Measurements from ENCODE around the gene PID1.

PID1 gene, protein sequence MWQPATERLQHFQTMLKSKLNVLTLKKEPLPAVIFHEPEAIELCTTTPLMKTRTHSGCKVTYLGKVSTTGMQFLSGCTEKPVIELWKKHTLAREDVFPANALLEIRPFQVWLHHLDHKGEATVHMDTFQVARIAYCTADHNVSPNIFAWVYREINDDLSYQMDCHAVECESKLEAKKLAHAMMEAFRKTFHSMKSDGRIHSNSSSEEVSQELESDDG

DNA sequence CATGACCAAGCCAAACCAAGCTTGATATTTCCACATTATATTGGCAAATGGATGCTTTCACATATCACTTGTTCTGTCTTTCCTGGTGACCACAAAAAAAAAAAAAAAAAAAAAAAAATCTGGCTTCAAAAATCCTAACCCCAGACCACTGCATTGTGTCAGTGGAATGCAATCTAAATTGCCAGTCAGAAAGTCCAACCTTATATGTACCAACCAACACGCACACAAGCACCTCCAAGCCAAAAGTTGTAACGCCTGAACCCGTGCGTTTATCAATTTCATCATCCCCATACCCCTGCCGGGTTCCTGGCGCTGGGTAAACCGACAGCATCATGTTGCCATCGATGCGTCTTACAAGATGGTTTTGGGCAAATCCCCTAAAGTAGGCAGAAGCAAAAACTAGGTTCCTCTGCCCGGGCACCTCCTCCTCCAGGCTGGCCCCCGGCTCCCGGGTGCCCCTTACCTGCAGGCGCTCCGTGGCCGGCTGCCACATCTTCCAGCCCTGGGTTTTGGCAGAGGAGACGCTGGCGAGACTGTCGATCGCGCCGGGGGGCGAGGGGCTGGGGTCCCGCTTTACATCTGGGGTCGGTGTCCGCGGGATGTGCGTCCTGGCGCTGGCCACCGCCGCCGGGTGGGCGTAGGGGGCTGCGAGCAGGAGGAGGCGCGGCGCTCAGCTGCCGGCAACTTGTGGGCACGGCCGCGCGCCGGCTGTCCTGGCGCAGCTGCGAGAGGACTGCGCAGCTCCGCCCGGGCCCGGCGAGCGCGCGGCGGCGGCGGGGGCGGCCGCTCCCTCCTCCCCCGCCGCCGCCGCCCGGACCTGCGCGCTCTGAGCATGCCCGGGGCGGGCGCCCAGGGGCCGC lies at the start of gene PID1:
PID1 (minus strand) TSS at position 737 of the 860 bp plus-strand sequence; CDS start at position 493, 244 bp downstream.
- no peak for FAIRE-seq

DNA sequence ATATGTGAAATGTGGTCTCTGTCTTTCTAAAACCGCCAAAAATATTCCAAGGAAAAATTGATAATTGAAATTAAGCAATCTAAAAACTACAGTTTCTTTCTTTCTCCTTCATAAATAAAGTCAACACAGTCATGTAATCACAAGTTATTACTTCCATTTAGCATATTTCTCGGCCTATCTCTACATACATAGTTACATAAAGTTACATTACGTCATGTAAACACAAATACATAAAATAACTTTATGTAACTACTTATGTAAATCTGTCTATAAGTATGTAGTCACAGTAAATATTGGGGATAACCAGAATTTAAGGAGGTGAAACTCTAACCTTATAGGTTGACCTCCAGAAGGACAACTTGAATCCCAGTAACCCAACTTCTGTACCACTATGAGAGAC lies 48.5 kb upstream of the PID1 start:
- FAIRE-seq, result no peak

DNA sequence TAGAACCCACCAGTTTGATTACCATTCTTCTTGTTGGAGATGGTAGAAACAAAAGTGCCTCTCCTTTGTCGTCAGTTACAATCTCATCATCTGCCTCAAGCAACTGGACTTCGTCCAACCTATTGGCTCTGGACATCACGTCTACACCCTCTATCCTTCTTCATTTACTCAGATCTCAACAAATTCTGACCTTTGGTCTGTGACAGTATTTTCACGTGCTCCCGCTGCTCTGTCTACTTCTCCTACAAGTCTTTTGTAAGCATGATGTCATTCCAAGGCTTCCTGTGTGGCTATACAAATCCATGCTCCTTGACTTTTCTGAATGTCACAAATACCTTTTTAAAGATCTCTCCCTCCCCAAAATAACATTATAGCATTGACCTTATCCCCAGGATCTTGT lies 43.0 kb upstream of the PID1 start:
- FAIRE-seq, result no peak

DNA sequence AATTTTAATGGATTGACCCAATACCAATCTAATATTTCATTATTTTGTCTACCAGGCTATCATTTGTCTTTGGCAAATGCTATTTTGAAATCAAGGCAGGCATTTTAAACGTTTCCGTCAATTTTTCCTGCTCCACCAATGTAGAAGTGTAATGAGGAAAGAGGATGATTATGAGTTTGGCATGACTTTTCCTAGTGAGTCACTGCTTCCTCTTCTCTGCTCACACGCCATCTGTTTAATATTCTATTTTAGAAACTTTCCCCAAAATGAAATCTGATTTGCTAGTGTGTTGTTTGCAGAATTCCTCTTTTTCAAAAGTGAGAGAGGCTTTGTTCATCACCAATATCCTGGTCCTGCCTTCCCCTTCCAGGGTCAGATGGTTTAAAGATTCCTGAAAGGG lies 42.5 kb upstream of the PID1 start:
- no peak for FAIRE-seq

DNA sequence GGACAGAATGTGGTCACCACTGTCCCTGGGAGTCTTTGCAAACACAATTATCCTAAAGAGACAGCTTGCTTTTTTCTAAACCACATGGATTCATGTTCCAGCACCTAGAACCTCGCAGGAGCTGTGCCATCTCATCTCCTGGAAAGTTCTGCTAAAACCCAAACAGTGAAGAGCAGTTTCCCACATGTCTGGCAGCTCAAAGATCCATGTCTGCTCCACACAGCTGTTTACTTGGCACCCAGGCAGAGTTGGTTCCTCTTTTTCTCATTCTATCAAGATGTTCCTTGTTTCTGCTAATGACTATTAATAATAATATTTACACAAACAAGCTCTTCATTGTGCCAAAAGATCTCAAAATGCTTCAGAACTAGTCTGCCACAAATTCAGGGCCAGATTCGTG lies 30.1 kb upstream of the PID1 start:
- no peak for FAIRE-seq

DNA sequence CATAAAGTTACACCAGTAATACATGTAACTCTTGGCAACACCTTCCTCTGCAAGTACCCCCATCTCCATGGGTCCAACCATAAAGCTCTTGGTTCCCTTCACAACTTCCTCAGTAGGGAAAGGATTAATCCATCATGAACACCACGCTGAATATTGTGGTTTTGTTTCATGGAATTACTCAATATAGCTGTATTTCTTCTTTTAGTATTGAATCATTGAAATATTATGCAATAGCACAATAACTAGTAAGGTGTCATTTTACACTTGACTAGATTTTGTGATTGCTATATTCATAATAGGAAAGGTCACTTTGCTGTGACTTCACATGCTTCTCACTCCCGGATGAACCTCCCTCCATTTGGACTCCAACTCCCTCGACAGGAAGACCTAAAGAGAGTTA lies 29.7 kb upstream of the PID1 start:
- FAIRE-seq, result no peak

DNA sequence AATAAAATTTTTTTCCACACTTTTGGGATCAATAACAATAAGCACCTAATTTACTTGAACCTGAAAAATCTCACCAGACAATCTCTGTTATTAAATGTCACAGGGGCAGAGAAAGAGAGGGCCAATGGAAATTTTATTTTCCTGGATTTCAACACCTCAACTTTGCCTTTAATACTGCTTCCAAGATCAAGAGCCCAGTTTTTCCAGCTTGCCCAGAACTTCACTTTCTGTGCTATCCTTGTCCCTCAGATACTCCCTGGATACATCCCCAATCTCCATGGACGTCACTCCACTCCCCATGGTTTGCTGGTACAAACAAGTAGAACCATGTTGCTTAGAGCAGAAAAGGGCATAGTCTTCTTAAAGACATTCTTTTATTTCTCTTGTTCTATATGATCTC lies 29.3 kb upstream of the PID1 start:
- FAIRE-seq, result no peak

DNA sequence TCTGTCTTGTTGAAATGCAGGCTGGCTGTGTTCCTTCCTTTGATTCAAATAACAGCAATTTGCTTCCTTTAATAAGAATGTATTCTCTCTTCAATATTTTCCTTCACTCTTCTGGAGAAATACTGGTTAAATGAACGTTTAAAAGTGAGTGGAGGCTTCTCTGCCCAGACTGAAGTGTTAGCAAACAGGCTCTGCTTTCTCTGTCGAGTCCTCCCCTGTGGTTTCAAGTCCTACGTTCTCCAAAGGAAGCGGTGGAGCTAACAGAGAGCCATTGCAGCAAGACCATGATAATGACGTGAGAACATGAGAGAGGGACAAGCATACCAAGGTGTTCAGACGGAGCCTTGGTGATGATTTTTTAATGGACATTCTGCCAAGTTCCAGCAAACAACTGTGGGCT lies 26.2 kb upstream of the PID1 start:
- no peak for FAIRE-seq

DNA sequence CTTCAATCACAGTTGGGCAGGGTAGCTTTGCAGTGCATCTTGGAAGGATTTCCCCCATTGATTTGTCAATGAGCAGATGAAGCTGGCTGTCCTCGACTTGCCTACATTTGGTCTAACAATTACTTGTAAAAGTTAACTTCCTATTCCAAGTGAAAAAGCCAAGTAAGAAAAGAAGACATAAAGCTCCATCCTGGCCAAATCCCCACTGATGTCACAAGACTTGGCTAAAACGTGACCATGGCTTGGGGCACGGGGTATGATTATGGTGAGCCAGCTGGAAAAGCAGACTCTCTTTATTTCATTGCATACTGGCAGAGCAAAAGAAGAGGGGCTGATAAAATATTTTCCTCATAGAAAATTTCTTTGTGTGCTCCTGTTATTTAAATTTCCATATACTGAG lies 25.4 kb upstream of the PID1 start:
- no peak for FAIRE-seq

DNA sequence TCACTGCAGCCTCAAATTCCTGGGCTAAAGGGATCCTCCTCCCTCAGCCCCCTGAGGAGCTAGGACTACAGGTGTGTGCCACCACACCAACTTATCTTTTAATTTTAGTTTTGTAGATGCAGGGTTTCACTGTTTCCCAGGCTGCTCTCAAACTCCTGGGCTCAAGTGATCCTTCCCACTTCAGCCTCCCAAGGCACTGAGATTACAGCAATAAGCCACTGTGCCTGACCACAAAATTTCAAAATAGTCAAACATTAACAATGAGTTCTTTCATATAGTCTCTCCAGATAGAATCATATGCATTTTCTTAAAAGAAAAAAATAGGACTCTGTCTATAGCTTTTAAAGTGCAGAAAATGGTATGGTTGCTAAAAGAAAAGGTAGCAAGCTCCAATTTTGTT lies 24.9 kb upstream of the PID1 start:
- no peak for FAIRE-seq

DNA sequence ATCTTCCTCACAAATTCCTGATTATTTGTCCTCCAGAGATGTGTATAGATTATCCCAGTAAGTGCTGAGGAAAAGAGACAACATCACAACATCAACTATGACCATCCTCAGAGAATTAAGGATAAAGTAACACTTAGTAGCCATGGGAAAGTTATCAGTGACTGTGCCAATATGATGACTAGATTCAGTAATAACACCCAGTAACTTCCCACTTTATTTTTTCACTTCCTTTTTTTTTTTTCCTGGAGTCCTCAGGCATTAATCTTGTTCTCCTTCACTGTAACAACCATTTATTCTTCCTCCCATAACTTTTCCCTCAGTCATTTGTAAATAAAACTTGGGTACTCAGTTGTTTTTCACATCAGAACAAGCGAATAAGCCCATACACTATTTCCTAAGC lies 16.7 kb upstream of the PID1 start:
- FAIRE-seq, result no peak

DNA sequence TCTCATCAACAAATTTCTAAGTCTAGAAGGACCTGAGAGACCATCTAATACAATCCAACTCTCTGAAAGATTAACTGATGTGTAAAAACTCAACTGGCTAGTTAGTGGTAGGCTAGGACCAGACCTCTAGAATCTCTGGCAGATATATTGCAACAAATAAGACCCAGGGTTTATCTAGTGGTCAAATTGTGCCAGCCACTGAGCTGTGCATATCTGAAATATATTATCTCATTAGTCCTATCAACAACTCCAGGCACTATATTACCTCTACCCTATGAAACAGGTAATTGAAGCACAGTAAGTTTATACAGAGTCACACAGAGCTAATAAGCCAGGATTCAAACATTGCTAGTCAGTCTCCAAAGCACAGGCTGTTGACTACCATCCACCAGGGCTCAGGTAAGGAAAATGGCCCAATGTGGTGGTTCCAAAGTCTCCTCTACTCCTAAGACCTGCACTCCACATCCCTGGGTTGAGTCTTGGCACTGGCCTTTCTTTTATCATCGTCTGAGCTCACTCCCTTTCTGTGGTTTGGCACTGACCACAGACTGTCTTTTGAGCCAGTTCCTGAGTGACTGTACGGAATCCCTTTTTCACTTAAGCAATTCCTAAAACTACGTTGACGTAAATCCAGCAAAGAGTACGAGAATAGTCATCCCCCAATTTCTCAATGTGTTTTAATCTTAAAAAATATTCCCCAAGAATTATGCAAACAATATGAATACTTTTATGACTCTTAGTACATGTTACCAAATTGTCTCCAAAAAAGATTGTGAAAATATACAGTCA lies 11.9 kb upstream of the PID1 start:
- FAIRE-seq, result no peak

DNA sequence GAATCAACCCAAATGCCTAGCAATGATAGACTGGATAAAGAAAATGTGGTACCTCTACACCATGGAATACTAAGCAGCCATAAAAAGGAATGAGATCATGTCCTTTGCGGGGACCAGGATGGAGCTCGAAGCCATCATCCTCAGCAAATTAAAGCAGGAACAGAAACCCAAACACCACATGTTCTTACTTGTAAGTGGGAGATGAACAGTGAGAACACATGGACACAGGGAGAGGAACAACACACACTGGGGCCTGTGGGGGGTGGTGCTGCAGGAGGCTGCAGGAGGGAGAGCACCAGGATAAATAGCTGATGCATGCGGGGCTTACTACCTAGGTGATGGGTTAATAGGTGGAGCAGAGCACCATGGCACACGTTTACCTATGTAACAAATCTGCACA lies 8.4 kb upstream of the PID1 start:
- FAIRE-seq, result no peak

DNA sequence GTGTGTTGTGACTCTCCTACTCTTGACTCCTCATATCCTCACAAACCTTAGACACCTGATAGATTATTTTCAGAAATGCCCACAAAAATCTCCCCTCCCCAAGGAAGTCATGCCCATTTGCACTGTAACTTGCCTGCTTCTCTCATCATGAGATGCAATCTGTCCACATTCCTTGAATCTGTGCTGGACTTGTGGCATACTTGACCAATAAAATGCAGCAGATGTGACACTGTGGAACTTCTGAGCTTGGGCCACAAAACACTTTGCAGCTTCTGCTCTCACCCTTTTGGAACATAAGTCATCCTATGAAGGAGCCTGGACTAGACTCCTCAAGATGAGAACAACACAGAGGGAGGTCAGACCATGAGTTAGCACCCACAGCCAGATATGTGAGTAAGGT lies 4.4 kb upstream of the PID1 start:
- no peak for FAIRE-seq

DNA sequence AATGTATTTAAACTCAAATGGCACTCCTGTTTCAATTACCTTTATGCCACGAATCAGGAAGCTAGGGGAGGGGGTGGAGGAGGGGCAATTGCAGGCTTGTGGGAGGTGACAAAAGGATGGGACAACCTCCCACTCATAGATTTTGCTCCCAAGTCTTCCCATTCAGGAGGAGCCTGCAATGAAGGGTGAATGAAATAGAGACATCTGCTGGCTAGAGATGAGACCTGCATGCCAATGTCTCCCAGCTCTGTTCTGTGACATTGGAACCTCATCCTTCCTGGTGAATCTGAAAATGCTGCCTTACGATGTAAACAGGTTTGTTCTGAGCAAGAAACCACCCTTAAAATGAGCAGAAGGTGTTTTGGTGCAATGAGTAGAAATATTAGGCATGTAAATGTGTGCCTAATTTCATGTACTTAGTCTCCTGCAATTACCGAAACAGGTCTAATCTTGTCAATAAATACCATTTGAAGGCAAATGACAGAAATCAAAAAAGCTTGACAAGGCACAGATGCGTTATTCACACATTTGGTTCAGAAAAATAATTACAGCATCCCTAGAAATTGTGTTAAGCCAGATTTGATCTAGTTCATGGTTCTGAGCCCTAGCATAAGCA lies 2.7 kb upstream of the PID1 start:
- peak; percentile 83 for FAIRE-seq

DNA sequence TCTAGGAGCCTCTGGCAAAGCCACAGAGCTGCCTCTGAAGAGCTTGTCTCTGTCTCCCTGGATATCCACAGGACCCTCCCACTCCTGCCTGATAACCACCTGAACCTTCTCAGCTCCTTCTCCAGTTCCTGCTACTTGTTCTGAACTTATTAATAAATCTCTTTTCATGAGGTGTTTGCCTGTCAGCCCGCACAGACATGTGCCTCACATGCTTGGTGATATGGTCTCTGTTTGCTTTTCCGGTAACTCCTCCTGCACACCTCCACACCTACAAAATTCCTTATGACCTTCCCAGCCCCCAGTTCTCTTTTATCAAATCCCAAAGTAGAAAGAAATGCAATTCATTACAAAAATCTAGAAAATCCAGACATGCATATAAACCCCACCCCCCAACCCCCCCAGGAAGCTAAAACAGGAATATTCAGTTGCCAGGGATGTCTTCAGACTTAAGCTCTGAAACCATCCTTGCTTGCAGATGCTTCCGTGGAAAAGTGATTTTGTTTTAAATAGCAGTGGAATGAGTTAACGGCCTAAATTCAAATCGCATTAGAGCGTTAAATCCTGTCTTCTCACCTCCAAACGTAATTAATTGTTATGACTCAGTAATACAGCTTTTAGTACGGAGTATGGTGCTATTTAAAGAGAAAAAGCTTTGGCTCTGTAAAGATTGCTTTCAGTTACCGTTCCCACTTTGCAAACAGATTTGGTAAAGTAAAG lies 2.1 kb upstream of the PID1 start:
- FAIRE-seq, result no peak

DNA sequence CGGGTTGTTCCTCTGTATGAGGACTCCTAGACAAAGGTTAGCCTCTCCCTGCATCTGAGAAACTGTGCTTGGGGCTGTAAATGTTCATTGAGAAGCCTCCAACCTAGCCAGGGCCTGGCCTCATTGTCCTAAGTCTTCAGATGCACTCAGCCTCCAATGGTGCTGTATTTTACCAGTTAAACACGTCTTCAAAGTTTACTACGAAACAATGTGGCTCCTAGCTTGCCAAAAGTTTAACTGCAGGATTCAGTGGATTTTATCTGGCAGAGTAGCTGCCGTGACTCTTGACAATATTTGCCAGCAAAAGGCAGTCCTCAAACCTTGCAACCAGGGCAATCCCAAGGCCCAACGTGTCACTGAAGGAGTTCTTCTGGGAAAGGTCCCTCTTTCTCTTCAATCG lies 1.1 kb downstream of the PID1 start:
- no peak for FAIRE-seq

DNA sequence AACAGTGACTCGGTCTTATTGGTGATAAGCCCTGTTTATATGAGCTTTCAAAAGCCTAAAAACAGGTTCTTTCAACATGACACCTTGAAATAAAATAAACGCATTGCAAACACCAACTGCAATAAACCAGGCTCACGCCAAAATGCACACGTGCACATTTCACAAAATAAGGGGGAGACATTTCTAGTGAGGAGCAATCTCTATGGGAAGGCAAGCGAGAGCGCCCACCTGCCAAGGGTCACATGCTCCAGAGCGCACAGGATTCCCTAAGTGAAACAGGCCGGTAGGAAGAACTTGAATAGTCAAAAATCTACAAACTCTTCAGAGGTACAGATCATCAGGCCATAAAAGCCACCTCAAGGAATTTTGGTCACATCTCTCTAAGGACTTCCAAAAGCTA lies 1.9 kb downstream of the PID1 start:
- FAIRE-seq, result no peak

DNA sequence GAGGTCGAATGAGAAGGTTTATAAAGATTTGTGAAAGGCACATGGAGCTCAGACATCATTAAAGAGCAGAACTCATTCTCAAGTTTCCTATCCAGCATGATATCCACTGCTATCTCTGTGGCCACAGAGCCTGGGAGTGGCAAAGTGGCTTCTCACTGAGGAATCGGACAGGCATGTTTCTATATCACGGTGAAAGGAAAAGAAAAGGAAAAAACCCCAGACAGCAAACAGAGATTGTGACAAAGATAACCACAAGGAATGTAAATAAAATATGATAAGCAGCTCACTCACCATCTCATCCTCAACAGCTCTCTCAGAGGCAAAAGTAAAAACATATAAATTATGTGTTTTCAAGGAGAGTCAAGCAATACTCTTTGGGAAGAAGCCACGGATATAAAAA lies 2.5 kb downstream of the PID1 start:
- FAIRE-seq, result no peak

DNA sequence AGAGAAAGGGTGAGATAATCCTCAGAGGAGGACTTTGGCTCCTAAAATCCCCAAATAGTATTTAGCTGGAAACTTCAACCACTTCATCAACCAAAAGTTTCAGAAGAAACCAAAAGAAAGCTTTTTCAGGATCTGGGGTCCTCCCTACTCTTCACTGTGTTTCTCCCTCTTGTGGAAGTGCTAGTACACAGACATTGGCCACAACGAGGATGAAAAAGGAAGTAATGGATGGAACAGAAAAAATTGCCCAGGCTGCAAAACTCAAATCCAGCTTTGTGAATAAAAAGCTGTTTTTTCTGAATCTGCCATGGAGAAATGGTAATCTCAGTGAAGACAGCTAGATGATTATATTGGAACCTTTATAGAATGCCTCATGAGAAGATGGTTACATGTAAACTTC lies 4.0 kb downstream of the PID1 start:
- FAIRE-seq, result no peak

DNA sequence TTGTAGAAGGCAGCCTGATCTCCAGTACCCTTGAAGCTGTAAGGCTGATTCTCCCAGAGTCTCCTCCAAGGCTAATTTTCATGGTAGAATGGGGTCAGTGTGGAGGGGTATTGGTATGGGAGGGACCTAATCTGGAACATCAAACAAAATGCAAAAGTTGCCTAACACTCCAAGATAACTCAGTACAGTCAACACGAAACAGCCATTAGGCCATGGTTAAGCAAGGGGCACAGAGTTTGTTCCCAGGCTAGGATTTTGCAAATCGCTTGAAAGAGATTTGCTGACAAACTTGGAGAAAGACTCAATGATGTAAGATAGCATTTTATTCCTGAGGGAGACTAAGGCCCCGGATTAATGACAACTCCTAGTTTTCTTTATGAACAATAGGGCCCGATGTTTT lies 5.4 kb downstream of the PID1 start:
- FAIRE-seq, result no peak

DNA sequence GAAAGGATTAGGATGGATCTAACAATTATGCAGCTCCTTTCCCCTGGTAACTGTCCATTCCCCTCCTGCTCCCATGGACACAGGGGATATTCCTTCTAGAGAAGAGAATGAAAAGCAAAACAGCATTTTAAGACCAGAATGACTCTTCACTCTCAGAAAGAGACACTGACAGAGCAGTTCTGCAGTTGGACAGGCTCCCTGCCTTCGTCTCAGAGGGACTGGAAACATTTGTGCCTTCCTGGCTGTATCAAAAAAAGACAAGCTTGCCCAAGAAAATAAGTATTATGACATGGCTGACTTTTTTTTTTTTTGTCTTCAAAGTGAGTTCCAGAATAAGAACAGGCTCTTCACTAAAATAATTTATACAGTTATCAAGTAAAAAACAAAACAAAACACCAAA lies 9.5 kb downstream of the PID1 start:
- no peak for FAIRE-seq

DNA sequence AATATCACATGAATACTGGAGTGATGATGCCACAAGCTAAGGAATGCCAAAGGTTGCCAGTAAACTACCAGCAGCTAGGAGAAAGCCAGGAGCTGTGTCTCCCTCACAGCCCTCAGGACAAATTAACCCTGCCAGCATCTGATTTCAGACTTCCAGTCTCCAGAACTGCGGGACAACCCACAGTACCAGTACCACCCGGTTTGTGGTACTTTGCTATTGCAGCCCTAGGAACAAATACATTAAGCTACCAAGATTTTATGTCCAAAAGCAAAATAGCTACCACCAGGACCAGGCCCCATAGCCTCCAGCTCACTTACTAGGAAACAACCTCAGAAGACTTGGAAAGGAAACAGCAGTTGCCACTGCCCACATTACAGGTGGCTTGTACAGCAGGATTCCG lies 10.0 kb downstream of the PID1 start:
- no peak for FAIRE-seq

Measured in endometrium (tissue), 2 donors.